Adipose tissue (tissue), 3 donors: ENCODE results near the gene RPL29. TPM values are rescaled to one million over a fixed set of nuclear protein-coding genes. Genes with fewer than 3 reads are reported as not detected.

Experiments used
- H3K27ac ChIP-seq: one replicate; pipeline ENCODE4 v1.5.1; 2013; ENCODE audit warnings: low read depth, low read length
- WGBS, 3 donors: extraction: QIAGEN DNeasy Blood & Tissue Kit; methylation state at CpG; one replicate each; pipeline ENCODE4 v1.1.7; 2013; 5-methylcytosine and 5-hydroxymethylcytosine counted together
- polyA plus RNA-seq, 3 donors: library from polyadenylated mRNA; stranded (reverse); fragments of 200-250 nt; gene quantifications; one replicate each; pipeline ENCODE4 v1.2.3, GENCODE V29; 2013
- donor health status: healthy with polysubstance abuse.
- donor health status: Bipolar disorder and iron deficiency.
- donor health status: healthy.

The RPL29 gene
- polyA plus RNA-seq, 3 donors = 1,845 to 3,201 (median 3,021) TPM

GRCh38 chr3:51958603-51959521, 36.8 kb downstream of the RPL29 start:
- H3K27ac ChIP-seq = no peak overlapping the region
- WGBS, 3 donors = 93 to 97% (median 96%) methylated on average over 20 of the region's 20 CpGs

DNA sequence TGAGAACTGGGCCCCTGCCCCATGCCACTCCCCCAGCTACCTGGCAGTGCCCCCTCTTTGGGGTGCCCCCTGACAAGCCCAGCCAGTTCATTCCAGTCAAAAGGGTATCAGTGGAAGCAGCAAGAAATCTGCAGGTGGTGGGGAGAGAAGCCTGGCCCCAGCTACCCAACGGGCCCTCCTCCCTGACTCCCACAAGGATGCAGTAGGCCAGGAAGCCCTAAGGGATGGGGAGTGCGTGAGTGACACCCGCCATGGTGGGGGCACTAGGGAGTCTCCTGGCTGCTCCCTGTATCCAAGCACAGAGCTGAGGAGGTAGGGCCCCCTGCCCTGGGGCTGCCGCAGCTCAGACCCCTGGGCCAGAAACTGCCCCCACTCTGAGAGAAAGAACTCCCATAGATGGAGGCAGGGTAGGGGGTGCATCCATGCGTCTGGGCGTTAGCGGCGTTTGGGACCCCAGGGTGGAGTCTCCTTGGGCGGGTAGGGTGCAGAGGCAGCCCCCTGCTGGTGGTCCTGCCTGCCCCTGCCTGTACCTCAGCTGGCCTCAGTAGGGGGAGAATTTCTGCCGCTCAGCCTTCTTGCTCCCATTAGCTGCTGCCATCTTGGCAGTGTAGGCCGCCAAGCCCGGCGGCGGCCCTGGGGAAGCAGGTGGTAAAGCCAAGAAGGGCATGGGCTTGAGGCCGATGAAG, 38.0 kb downstream of the RPL29 start:
- no peak overlapping the region for H3K27ac ChIP-seq
- 94 to 96% (median 96%) methylated on average over 15 of the region's 15 CpGs for WGBS, 3 donors

DNA sequence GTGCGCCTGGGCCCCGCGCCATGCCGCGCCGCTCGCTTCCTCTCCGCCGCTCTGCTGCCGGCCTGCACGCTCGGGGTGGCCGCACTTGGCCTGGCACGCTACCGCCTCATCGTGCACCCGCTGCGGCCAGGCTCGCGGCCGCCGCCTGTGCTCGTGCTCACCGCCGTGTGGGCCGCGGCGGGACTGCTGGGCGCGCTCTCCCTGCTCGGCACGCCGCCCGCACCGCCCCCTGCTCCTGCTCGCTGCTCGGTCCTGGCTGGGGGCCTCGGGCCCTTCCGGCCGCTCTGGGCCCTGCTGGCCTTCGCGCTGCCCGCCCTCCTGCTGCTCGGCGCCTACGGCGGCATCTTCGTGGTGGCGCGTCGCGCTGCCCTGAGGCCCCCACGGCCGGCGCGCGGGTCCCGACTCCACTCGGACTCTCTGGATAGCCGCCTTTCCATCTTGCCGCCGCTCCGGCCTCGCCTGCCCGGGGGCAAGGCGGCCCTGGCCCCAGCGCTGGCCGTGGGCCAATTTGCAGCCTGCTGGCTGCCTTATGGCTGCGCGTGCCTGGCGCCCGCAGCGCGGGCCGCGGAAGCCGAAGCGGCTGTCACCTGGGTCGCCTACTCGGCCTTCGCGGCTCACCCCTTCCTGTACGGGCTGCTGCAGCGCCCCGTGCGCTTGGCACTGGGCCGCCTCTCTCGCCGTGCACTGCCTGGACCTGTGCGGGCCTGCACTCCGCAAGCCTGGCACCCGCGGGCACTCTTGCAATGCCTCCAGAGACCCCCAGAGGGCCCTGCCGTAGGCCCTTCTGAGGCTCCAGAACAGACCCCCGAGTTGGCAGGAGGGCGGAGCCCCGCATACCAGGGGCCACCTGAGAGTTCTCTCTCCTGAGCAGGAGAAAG, 39.6 kb downstream of the RPL29 start:
- H3K27ac ChIP-seq = no peak overlapping the region
- WGBS, 3 donors = 5 to 6% (median 6%) methylated on average over 74 to 97 of the region's 97 CpGs

- WGBS, 3 donors = 26 to 37% (median 26%) methylated on average over 30 to 33 of the region's 33 CpGs
- no peak within 1 kb of the TSS for H3K27ac ChIP-seq
Measured at GRCh38 chr3:51955175-51955892, 40.4 kb downstream of the RPL29 start, which contains the start of gene GPR62. Gene GPR62 (plus strand): TSS chr3:51955381. CDS start chr3:51955653, 272 bp downstream.

DNA sequence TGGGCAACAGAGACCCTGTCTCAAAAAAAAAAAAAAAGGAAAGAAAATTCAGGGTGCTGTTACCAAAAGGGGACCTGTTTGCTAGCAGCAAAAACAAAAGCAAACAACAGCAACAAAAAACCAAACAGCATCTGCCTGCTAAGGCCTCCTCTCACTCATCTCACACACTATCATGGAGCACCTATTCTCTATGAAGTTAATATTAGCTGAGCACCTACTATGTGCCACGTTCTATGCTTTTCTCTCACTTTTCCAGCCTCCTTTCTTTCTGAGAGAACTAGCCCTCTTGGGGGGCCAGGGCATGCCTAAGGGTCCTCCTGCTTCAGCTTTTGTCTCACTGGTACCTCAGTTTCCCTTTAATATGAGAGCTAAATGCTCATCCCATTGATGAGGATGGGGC, 41.0 kb downstream of the RPL29 start:
- no peak overlapping the region for H3K27ac ChIP-seq
- WGBS, 3 donors = 67 to 89% (median 76%) methylated on average over 1 of the region's 1 CpG

DNA sequence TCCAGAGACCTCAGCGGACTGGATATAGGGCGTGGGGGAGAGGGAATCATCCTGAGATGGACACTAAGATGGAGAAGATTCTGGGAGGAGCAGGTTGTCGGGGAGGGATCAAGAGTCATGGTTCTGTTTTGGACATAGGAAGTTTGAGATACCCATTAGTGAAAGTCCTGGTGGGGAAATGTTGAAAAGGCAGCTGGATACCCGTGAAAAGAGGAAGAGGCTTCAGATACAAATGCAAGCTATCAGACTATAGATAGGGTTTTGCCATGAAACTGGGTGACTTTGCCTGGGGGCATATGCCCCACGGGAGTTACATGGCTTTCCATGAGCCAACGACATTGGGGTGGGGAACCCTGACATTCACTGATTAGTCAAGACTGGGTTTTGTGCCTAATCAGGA, 41.6 kb downstream of the RPL29 start:
- no peak overlapping the region for H3K27ac ChIP-seq
- WGBS, 3 donors = 60 to 79% (median 73%) methylated on average over 6 of the region's 6 CpGs

DNA sequence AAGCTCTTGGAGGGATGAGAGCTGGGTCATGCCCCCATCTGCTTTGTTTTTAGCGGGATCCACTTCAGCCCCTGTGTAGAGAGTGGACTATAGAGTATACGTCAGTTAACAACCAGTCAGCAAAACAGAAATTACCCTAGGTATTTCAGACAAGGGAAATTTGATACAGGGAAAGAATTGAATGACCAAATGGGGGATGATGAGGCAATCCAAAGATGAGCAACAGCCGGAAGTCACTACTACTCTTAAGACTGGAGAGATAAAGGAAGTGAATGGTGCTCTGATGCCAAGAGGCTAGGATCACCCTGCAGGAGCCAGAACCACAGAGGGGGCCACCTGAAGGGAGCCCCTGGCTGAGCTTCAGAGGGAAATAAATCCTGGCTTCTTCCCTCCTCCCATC, 42.2 kb downstream of the RPL29 start:
- 45 to 67% (median 51%) methylated on average over 3 of the region's 3 CpGs for WGBS, 3 donors
- H3K27ac ChIP-seq = no peak overlapping the region

DNA sequence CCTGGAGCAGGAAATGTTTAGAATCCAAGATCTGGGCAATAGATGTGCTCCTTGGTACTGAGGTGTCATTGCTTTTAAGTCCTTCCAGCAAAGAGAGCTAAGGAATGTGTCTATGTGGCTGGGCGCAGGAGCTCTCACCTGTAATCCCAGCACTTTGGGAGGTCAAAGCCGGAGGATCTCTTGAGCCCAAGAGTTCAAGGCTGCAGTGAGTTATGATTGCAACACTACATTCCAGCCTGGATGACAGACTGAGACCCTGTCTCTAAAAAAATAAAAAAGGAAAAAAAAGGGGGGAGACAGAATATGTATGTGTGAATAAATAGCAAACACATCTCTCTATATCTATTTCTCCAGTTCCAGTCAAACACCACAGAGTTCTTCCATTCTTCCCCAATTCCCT, 44.8 kb downstream of the RPL29 start:
- H3K27ac ChIP-seq = no peak overlapping the region
- whole genome bisulfite sequencing, 3 donors = 79 to 94% (median 92%) methylated on average over 2 of the region's 2 CpGs

DNA sequence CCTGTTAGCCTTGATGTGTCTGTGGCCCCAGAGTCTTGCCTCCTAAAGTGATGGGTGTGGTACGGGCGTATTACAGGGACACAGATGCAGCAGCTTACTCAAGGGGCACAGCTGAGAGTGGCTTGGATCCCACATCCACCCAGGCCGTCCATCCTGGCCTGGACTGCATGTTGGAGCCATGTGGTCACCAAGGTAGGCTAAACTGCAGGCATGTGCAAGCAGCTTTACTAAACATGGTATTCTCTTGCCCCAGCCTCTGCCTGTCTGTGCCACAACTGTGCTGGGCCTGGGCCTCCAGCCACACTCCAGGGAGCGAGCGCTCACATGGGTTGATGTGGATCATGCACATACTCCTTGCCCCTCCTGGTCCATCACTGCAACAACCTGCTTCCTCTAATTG, 46.6 kb downstream of the RPL29 start:
- WGBS, 3 donors = 81 to 94% (median 90%) methylated on average over 5 of the region's 5 CpGs

DNA sequence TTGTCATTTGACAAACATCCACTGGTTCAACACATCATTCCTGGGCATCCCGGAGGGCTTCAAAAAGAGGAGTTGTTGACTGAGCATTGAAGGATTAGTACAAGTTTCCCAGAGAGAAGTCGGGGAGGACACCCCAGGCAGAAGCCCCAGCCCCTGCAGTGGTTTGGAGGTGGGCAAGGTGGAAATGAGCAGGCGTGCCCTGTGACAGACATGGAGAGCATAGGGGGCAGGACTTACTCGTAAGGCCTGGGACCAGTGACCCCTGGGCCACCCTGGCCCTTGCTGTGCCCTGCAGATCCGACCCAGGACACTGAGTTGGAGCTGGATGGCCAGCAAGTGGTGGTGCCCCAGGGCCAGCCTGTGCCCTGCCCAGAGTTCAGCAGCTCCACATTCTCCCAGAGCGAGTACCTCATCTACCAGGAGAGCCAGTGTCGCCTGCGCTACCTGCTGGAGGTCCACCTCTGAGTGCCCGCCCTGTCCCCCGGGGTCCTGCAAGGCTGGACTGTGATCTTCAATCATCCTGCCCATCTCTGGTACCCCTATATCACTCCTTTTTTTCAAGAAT, 47.6 kb downstream of the RPL29 start:
- no peak overlapping the region for H3K27ac ChIP-seq
- WGBS, 3 donors = 89 to 91% (median 91%) methylated on average over 10 of the region's 10 CpGs

More for the DNA sequence above, 46.6 kb downstream of the RPL29 start:
- H3K27ac ChIP-seq = no peak overlapping the region

DNA sequence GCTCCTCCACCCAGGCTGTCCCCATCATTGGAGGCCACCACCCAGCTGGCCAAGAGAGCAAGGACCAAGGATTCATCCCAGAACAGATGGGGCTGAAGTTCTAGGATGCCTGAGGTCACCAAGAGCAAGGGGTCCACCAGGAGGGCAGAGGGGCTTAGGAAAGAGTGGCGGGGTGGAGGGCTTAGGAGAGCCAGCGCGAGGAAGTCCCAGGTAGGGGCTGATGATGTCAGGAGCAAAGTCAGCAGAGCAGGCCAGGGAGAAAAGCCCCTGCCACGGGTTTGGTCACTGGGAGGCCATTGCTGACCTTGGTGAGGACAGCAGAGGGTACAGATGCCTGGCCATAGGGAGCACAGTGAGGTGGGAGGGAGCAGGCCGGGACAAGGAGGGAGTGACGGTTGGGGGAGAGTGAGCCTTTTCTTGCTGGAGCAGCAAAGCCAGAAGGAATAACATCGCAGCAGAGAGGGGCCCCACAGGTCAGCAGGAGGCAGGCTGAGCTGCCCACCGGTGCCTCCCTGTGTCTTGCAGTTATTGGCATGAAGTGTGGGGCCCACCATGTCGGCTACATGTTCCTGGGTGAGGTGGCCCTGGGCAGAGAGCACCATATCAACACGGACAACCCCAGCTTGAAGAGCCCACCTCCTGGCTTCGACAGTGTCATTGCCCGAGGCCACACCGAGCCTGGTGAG, 48.3 kb downstream of the RPL29 start:
- WGBS, 3 donors = 68 to 85% (median 82%) methylated on average over 11 to 13 of the region's 13 CpGs
- no peak overlapping the region for H3K27ac ChIP-seq

- WGBS, 3 donors = 75 to 83% (median 80%) methylated on average over 4 of the region's 4 CpGs
- no peak overlapping the region for H3K27ac ChIP-seq
Measured at GRCh38 chr3:51946796-51947195, 48.9 kb downstream of the RPL29 start.

GRCh38 chr3:51945926-51946705, 49.6 kb downstream of the RPL29 start:
- H3K27ac ChIP-seq = no peak overlapping the region
- 89 to 93% (median 91%) methylated on average over 14 of the region's 14 CpGs for WGBS, 3 donors

- WGBS, 3 donors = 82 to 91% (median 84%) methylated on average over 18 of the region's 18 CpGs
Measured at GRCh38 chr3:51945031-51945840, 50.5 kb downstream of the RPL29 start.

DNA sequence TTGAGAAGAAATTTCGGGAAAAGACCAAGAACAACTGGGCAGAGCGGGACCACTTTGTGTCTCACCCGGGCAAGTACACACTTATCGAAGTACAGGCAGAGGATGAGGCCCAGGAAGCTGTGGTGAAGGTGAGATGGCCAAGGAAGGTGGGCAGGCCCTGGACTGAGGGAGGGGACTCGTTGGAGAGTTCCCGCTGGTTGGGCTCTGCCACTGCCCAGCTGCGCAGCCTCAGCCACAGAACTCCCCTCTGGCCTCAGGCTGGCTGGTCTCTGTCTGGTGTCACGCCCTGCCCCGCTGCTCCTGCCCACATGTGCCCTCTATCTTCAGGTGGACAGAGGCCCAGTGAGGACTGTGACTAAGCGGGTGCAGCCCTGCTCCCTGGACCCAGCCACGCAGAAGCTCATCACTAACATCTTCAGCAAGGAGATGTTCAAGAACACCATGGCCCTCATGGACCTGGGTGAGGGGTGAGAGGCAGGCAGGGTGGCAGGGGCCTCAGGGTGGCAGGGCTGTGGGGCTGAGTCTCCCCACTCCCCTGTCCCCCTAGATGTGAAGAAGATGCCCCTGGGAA, 51.2 kb downstream of the RPL29 start:
- 81 to 94% (median 89%) methylated on average over 11 of the region's 11 CpGs for WGBS, 3 donors
- H3K27ac ChIP-seq = no peak overlapping the region

More at GRCh38 chr3:51945031-51945840, 50.5 kb downstream of the RPL29 start:
- no peak overlapping the region for H3K27ac ChIP-seq
